HG02759 (cell line): ENCODE data around the gene LPXN.

Source experiments
- ATAC-seq: cut with Tn5 transposase; IDR thresholded peaks from one replicate; pipeline ENCODE4 v1.9.1; 2021; ENCODE audit warnings: mild to moderate bottlenecking, moderate library complexity; ENCODE audit not compliant: unreplicated experiment

LPXN gene

GRCh38 chr11:58525037-58525614, 50.5 kb downstream of the LPXN start:
- ATAC-seq = peak; percentile 86

GRCh38 chr11:58524232-58525036, 51.2 kb downstream of the LPXN start:
- ATAC-seq = peak; percentile 44

- ATAC-seq = peak; percentile 81
Observed at GRCh38 chr11:58513747-58514367, 61.8 kb downstream of the LPXN start.

GRCh38 chr11:58511636-58512035, 64.0 kb downstream of the LPXN start:
- no peak for ATAC-seq

- no peak for ATAC-seq
Observed at GRCh38 chr11:58509748-58510147, 65.9 kb downstream of the LPXN start.

- no peak for ATAC-seq
Observed at GRCh38 chr11:58508814-58509213, 66.8 kb downstream of the LPXN start.

GRCh38 chr11:58508005-58508404, 67.7 kb downstream of the LPXN start, which contains the start of gene OR5B21:
Gene OR5B21, minus strand, starts transcription at chr11:58508105. Its CDS starts 0 bp downstream, at chr11:58508105.
- ATAC-seq = no peak

DNA sequence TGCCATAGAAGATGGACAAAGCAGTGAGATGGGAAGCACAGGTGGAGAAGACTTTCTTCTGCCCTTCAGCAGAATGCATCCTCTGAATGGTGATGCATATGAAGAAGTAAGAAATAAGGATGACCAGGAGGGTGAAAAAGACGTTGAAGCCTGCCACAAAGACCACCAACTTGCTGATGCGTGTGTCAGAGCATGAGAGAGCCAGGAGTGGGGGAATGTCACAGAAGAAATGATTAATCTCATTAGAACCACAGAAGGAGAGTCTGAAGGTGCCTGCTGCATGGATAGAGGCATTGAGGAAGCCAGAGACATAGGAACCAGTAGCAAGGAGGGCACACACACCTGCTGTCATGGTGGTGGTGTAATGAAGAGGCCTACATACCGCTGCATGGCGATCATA, 68.3 kb downstream of the LPXN start:
- ATAC-seq = no peak

GRCh38 chr11:58506935-58507334, 68.7 kb downstream of the LPXN start:
- ATAC-seq = peak; percentile 48

DNA sequence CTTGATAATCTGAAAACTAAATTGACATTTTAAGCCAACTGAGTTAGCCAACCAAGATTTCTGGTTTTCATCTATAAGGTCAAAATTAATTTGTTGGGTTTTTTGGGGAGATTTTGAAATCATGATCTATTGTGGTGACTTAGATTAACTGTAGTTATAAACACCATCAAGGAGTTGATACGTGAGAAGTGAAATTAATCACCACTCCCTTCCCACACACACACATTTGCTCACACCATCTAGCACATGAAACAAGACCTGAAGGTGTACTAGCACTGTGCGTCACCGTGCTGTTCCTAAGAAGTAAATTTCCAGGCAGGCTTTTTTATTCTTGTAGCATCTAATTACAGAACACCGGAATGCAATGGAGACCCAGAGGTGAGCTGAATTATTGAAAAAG, 69.8 kb downstream of the LPXN start:
- no peak for ATAC-seq

GRCh38 chr11:58504232-58504631, 71.4 kb downstream of the LPXN start:
- ATAC-seq = no peak

DNA sequence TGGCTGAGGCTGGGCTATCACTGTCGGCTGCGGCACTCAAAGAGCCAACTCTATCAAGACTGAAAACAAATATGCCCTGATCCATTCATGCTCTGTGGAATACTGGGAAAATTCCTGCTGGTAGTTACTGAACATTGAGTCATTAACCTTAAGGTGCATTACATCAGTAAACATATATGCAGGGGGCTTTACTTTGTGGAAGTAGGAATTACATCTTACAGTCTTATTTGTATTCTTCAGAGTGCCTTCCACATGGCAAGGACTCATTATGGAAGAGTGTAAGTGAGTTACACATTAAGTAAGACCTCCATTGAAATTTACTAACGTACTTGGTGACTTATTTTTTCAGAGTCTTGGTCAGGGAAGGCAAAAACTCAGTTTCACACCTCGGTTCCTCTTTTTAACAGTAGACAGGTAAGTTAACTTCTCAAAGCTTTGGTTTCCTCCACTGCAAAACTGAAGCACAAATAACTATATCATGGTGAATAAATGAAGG, 72.2 kb downstream of the LPXN start:
- peak; percentile 89 for ATAC-seq

DNA sequence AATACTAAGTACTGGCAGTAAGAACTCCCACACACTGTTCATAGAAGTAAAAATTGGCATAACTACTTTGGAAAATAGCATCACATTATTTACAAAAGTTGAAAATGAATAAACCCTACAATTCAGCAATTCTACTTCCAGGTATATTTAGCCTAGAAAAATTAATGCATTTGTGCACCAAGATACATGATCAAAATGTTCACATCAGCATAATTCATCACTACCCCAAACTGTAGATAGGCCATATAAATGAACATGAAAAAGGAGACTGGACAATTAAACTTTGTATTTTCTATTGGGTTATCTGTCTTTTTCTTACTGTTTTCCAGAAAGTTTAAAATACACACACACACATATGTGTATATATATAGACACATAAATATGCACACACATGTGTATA, 73.7 kb downstream of the LPXN start:
- ATAC-seq = no peak

GRCh38 chr11:58498464-58498863, 77.2 kb downstream of the LPXN start:
- ATAC-seq = no peak

GRCh38 chr11:58497951-58498350, 77.7 kb downstream of the LPXN start:
- no peak for ATAC-seq

- ATAC-seq = peak; percentile 48
Observed at GRCh38 chr11:58495906-58496305, 79.8 kb downstream of the LPXN start.

- no peak for ATAC-seq
Observed at GRCh38 chr11:58494101-58494500, 81.6 kb downstream of the LPXN start.

GRCh38 chr11:58493676-58494075, 82.0 kb downstream of the LPXN start:
- no peak for ATAC-seq

GRCh38 chr11:58490827-58491226, 84.8 kb downstream of the LPXN start:
- no peak for ATAC-seq

- no peak for ATAC-seq
Observed at GRCh38 chr11:58487170-58487569, 88.5 kb downstream of the LPXN start.

GRCh38 chr11:58485961-58486360, 89.7 kb downstream of the LPXN start:
- no peak for ATAC-seq
